GM18951 (cell line): ENCODE measurements around the gene ANGPT4.

Experiments used
- POLR2A ChIP-seq: IDR thresholded peaks from 4 replicates; pipeline ENCODE4 v1.6.1; 2011; ENCODE audit warnings: mild to moderate bottlenecking; ENCODE audit not compliant: insufficient read length, insufficient read depth; ENCODE audit errors: extremely low read depth
- in situ Hi-C: fragments of 300-500 bp; cut with MboI; formaldehyde crosslinking; loops from one replicate; pipeline ENCODE4 v1.12.0; 2022; ENCODE audit warnings: low sequenced_read_pairs, mixed read lengths, inconsistent platforms; ENCODE audit not compliant: unreplicated experiment

Gene ANGPT4

DNA sequence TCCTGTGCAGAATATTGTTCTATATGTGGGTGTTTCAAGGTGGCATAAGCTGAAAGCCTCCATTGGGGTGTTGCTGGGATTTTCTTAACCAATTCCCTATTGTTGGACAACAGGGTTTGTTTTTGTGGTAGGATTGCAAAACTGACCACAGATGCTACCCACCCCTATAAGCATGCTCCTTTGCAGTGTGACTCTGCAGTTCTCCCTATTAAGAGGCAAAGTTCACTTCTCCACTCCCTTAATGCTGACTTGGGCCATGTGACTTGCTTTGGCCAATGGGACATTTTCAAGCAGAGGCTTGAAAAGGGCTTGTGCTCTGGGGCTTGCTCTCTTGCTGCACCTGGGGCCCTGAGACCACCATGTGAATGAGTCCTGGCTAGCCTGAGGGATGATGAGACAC, 8.5 kb upstream of the ANGPT4 start:
- in situ Hi-C loops: no loop called here
- no peak for TF ChIP-seq POLR2A

DNA sequence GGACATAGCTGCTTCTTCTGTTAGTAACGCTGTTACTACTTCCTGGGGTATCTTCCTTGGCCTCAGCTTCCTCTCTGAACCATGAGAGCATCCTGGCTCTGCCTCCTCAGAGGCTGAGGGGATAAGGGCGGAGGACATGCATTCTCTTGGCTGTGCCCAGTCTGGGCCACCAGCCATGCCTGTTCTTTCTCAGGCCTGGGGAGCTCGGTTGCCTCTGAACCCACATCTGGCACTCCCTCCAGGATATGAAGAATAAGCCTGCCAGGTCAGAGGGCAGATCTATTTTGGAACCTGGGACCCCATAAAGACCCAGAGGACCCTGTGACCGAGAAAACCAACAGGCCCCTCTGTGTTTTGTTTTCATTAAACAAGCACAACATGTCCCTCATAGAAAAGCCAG, 6.6 kb upstream of the ANGPT4 start:
- in situ Hi-C loops: no loop called here
- no peak for TF ChIP-seq POLR2A

DNA sequence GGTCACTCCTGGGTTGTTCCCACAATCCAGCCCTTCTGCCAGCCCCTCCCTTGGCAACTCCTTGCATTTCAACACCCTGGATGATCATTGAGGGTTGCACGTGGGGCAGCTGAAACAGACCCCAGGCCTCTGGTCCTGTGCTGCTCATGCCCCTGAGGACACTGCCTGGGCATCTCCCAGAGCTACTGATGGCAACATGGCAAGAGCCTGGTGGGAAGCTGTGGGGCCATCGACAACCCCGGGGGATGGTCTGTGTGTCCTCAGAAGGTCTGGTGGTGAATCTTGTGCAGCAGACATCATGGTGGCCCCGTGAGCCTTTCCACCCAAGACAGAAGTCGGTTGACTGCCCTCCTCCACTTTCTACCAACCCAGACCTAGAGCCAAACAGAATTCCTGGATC, 4.9 kb upstream of the ANGPT4 start:
- in situ Hi-C loops: no loop called here
- TF ChIP-seq POLR2A: no peak

DNA sequence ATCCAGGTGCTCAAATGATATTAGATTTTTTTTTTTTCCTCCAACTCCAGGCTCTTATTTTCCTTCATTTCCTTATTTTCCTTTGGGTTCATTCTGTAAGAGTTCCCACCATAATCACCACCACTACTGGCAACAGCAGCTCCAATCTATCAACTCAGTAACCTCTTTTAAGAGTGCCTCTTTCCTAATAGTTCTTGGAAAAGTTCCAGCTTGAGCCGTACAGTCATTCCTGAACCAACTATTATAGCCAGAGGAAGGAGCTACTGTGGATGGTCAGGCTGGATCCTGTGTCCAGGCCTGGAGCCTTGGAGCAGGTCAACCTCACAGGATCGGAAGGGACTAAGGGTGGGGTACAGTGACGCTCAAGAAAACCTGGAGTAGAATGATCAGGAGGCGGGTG, 4.2 kb upstream of the ANGPT4 start:
- in situ Hi-C loops: no loop called here
- TF ChIP-seq POLR2A: no peak

DNA sequence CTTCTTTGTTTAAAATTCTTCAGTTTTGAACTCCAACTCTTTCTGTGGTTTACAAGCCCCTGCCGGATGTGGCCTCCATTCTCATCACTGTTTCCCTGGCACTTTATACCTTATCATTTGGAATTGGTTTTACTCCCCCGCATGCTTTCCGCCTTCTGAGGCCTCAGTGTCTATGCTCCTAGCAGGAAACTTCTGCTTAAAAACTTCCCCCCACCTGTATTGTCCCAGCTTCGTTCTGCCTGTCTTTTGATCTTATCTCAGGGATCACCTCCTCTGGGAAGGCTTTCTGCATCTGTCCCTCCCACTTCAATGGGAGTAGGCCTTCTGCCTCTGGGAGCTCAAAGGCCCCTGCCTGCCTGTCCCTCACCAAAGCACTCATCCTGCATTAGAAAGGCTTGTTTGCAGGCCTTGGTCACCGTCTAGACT, 3.4 kb upstream of the ANGPT4 start:
- no peak for TF ChIP-seq POLR2A
- in situ Hi-C loops: no loop called here

DNA sequence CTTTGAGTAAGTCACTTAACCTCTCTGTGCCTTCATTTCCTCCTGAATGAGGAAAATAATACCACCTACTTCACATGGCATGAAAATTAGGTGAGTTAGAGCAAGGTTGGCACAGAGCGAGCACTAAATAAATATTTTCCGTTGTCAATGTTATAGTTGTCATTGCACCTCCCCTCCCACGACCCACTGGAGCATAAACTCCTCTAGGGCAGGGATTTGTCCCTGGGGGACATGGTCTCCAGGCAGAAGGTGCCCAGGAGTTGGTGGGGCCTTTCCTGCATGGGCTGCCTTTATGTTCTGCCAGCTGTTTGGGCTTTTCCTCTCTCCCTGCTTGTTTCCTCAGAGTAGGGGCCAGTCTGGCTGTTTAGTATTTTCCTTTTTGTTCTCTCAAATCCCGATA, 1.3 kb upstream of the ANGPT4 start:
- in situ Hi-C loops: no loop called here
- TF ChIP-seq POLR2A: no peak

DNA sequence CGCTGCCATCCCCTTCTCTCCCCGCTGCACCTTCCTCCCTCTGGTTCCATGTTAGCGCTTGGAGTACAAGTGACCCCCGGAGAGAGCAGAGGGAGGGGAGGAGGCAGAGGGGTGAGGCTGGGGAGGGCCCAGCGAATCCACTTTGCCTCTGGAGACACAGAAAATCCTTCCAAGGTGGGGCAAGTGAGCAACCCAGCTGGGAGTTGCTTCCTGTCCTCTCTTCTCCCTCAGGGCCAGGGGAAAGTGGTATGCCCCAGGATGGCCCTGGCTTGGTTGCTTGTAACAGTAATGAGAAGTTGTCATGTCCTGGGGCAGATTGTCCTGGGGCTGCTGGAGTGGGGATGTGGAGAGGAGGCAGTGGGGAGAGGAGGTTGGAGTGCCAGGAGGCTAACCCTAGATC, 691 bp upstream of the ANGPT4 start:
- TF ChIP-seq POLR2A: no peak
- in situ Hi-C loops: no loop called here

DNA sequence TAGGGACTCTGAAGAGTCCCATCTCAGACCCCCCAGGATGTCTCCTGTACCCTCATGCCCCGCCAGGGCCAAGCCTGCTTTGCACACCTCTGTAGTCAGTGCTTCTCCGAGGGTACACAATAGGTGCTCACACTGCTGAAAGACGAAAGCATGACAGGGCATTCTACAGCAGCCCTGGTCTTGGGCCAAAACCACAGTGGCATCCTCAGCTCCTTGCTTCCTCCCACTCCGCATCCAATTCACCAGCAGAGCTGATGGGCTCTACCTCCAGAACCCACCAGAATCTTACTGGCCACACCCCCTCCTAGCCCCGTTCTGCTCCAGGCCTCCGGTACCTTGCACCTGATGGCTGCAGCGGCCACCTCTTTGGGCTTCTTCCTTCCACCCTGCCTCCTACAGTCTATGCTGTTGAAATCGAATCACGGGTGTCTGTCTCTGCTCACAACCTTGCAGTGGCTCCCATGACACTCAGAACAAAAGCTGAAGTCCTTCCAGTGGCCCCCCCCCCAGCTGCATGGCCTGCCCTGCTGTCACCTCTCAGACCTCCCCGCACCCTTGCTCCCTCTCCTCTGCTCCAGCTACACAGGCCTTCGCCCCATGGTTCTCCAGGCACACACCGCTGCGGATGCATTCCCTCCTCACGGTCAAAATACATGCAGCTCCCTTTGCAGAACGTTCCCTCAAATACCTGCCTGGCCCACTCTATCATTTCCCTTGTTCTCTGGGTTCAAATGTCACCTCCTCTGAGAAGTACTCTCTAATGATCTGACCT, 1.2 kb downstream of the ANGPT4 start:
- in situ Hi-C loops: no loop called here
- no peak for TF ChIP-seq POLR2A

DNA sequence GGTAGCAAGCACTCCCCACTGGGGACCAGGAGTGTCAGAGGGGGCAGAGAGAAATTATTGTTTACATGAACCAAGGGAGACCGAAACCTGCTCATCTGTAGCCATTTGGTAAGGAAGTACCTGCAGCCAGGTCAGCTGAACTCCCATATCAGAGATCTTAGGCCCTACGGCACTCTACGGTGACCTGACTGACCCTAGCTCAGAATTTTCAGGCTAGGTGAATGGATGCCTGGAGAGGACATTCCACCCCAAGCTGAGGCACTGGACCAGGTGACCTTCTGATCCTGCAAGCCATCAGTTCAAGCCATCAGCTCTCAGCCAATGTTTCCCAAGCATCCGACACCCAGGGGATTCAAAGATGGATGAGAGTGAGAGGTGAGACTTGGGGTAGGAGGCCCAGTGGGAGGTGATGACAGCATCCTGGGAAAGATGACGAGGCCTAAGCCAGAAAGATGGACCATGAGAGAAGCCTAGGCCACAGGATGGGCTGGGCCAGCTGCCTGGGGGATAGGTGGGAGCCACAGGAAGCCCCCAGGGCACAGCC, 2.8 kb downstream of the ANGPT4 start:
- in situ Hi-C loops: no loop called here
- no peak for TF ChIP-seq POLR2A

DNA sequence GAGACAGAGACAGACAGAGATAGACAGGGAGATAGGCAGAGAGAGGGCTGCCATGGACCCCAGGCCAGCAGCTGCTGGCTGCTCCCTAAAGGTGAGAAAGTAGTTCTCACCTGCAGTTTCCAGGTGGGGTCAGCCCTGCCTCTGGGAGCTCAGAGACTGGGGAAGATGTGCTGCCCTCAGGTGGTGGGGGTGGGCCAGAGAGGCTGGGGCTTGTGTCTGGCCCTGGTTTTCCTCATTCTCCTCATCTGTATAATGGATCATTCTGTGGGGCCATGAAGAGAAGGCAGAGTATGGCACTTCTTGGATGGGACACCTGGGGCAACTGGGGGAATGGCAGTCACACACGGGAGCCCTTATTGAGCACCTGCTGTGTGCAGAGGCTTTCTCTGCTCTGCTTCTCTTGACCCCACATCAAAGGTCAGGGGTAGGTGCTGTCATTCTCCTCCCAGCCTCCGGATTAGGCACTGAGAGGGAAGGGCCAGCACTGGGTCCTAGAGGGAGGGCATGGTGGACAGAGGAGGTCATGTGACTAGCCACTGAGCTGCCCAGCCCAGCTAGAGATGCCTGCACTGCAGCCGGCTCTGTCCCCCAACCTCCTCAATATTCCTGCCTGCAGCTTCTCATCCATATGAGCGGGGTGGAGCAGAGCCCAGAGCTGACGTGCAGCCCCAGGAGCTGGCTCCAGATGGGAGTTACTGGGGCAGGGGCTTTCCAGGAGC, 4.1 kb downstream of the ANGPT4 start:
- no peak for TF ChIP-seq POLR2A
- in situ Hi-C loops: no loop called here

DNA sequence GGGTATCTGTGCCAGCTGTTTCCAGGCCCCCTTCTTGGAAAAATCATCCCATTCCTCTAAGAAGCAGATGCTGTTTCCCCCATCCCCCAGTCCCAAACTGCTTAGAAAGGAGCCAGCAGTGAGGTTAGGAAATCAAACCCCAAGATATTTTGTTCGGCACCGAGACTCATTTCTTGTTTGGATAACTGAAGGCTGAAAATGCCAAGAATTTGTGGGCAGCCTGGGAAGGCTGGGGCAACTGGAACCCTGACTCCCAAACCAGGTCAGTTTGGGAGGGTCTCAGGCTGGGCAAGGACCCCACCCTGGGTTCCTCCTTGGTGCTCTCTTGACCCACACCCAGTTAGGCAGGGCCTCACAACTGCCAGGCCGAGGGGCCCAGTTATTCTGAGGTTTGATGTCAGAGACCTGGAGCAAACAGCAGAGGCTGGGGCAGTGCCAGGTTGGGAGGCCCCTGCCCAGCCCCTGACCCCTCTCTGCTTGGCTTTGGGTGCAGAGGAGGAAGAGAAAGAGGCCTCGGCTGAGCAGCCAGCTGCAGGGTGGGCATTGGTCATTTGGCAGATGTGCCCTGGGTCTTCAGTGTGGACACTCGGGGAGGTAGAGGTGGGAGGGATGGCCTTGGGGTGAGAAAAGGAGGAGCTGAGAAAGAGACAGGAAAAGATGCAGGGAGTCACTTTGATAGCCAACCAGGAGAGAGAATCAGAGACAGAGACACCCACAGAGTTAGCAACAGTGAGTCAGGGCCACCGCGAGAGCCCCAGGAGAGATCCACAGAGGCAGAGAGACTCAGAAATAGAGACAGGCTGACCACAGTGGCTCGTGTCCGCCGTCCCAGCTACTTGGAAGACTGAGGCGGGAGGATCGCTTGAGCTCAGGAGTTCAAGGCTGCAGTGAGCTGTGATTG, 5.0 kb downstream of the ANGPT4 start:
- no peak for TF ChIP-seq POLR2A

DNA sequence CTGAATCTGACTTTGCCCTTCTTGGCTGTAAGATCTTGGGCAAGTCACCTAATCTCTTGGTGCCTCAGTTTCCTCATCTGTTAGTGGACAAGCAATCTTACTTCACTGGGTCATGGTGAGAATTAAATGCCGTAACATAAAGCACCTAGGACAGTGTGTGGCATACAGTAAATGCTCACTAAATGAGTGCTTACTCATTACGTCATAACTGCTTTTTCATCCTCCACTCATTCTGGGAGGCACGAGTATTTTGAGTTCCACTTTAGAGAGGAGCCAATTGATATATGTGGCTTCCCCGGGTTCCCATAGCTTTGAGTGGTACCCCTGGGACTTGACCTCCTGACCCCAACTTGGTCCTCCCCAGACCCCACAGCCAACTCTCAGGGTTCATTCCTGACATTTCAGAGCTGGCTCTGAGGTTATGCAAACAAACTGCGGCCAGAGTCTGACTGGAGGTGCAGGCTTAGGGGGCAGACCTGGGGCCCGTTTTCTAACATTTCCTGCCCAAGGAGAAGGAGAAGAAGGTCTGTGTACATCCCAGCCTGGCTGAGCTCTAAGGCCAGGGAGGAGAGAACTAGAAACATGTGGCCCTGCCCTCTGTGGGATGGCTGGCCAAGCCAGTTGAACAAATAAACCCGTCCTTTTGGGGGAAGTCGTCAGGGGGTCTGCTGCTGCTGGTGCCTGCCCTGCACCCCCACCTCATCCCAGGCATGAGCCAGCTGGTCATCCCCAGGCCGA, 5.8 kb downstream of the ANGPT4 start:
- in situ Hi-C loops: no loop called here
- no peak for TF ChIP-seq POLR2A

More for the DNA sequence above, 5.0 kb downstream of the ANGPT4 start:
- in situ Hi-C loops: no loop called here
